ENCODE measurements around the gene LHX4. TPM values are rescaled to one million over a fixed set of nuclear protein-coding genes. Genes with fewer than 3 reads are reported as not detected.
A peak's percentile ranks its signal among the peaks of the same experiment; 100 is the strongest.

LHX4 gene
- total RNA-seq, result not detected

GRCh38 chr1:180229483-180230415 lies at the start of gene LHX4:
Gene LHX4, plus strand, starts transcription at chr1:180230264. Its CDS starts 266 bp downstream, at chr1:180230530.
- FAIRE-seq (no peak), DNase-seq (ENCODE audit: low spot score in 2 of 2) (peak; percentile 51 to 60)

GRCh38 chr1:180181048-180181447 lies 49.0 kb upstream of the LHX4 start:
- FAIRE-seq, result no peak
- DNase-seq (ENCODE audit: low spot score in 2 of 2), result no peak

- FAIRE-seq, result no peak
Measured at GRCh38 chr1:180181996-180182642, 47.9 kb upstream of the LHX4 start.

GRCh38 chr1:180182643-180183311 lies 47.3 kb upstream of the LHX4 start:
- no peak for FAIRE-seq
- DNase-seq (ENCODE audit: low spot score in 2 of 2), result no peak

More at GRCh38 chr1:180181996-180182642, 47.9 kb upstream of the LHX4 start:
- no peak for DNase-seq (ENCODE audit: low spot score in 2 of 2)

DNA sequence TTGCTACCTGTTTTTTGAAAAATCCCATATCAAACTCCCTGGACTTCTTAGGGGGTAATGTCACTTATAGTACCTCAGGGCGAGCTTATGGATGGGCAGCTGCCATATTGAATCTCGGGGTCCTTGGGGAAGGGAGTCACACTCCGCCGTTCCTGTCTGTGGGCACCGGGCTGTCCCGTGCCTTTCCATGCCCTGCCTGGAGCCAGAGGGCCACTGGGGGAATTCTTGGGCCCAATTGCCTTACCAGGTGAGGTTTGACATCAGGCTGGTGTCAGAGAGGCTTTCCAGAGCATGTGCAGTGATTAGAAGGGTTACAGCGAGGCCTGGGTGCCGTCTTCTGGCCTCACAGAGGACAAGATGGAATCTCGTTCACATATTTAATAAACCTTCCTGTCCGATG lies 46.6 kb upstream of the LHX4 start:
- FAIRE-seq, result no peak

GRCh38 chr1:180184041-180184440 lies 46.0 kb upstream of the LHX4 start:
- DNase-seq (ENCODE audit: low spot score in 2 of 2) (no peak), FAIRE-seq (no peak)

More for the DNA sequence above, 46.6 kb upstream of the LHX4 start:
- no peak for DNase-seq (ENCODE audit: low spot score in 2 of 2)

DNA sequence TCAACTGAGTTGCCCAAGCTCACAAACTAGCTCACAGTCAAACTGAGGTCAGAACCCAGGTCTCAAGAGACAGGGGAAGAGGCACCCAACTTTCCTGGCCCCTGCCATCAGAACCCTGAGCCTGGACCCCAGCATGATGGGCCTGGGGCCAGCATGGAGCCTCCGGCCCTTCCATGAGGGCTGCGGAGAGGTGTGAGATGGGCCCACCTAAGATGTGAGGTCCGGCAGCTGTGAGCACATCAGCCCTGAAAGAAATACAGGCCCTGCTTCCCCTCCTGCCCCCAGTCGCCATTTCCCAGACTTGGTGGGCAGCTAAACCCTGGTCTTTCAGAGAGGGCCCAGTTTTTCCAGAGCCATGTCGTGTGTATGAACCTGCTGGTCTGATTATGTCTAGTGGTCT lies 44.8 kb upstream of the LHX4 start:
- FAIRE-seq (no peak), DNase-seq (ENCODE audit: low spot score in 2 of 2) (no peak)

- FAIRE-seq (no peak), DNase-seq (ENCODE audit: low spot score in 2 of 2) (no peak)
Measured at GRCh38 chr1:180185971-180186645, 44.0 kb upstream of the LHX4 start.

DNA sequence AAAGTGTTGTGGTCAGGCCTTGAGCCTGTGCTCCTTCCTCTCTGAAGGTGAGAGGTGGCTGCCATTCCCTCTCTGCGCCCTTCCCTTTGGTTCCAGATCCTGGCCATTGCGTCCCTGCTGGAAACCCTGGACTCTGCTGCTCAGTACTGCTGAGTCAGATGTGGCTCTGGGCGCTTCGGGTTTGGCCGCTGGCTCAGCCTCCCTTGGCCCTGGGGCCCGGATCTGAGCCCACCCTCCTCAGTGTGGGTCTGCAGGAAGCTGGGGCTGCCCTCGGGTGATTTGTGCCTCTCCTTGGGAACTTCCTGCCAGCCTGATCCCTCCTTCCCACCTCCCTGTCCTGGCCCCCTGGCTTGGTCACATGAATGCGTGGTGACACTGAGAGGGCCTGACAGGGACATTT lies 43.2 kb upstream of the LHX4 start:
- FAIRE-seq, result no peak
- no peak for DNase-seq (ENCODE audit: low spot score in 2 of 2)

DNA sequence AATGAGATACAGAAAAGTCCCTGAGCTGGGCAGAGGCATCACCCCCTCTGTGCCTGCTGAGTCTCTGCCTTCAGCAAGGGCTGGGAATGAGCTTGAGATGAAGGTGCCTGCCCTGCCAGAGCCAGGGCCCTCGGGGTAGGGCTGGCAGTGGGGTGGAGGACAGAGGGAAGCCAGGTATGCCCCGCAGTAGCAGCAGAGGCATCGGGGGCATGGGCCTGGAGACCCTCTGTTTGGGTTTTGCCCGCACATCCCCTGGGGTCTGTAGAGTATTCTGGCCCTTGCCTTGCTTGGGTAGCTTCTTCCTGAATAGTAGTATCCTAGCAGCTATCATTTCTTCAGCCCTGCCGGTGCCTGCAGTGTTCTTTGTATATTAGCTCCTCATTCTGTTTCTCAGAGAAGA lies 42.4 kb upstream of the LHX4 start:
- DNase-seq (ENCODE audit: low spot score in 2 of 2) (no peak), FAIRE-seq (no peak)

GRCh38 chr1:180188091-180188506 lies 42.0 kb upstream of the LHX4 start:
- no peak for FAIRE-seq

GRCh38 chr1:180188684-180189175 lies 41.3 kb upstream of the LHX4 start:
- FAIRE-seq, result no peak

More at GRCh38 chr1:180188091-180188506, 42.0 kb upstream of the LHX4 start:
- peak; percentile 42 to 69 for DNase-seq (ENCODE audit: low spot score in 2 of 2)

GRCh38 chr1:180190091-180190490 lies 40.0 kb upstream of the LHX4 start:
- no peak for FAIRE-seq
- no peak for DNase-seq (ENCODE audit: low spot score in 2 of 2)

More at GRCh38 chr1:180188684-180189175, 41.3 kb upstream of the LHX4 start:
- no peak for DNase-seq (ENCODE audit: low spot score in 2 of 2)

- no peak for FAIRE-seq
- DNase-seq (ENCODE audit: low spot score in 2 of 2), result no peak
Measured at GRCh38 chr1:180192172-180192571, 37.9 kb upstream of the LHX4 start.

DNA sequence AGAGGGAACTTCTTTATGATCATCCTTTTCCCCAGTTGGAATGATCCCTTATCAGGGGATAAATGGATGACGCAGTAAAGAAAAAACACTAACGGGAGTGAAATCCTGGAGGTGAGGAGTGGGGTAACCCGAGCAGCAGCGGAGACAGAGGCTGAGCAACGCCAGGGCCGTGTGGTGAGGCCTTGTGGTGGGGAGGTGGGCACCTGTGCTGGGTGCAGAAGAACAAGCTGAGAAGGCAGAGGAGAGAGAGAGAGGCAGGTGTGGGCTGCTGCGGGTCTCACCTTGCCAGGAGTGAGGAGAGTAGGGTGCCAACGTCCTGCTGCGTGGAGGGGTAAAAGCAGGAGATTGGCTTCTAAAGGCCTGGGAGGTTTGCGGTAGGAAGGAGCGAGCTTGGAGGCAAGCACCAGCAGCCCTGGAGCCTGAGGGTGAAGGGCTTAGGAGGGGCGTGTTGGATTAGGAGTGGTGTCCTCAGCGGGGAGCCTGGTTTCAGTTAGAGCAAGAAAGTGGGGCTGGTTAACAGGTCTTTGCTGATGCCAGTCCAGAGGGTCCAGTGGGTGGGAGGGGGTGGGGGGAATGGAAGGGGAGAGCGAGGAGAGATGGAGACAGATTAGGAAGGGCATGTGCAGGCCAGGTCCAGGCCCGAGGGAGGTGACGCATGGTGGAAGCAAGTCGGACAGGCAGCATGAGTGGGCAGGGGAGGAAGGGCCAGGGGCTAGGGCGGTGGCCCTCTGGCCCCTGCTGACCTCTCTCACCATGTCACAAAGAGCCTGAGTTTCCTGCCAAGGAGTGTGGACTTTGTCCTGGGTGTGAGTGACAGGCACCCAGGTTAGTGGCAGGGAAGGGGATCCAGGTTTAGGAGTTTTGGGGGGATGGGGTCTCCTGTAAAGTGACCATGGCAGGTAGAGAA lies 36.7 kb upstream of the LHX4 start:
- DNase-seq (ENCODE audit: low spot score in 2 of 2) (no peak), FAIRE-seq (no peak)

GRCh38 chr1:180194048-180194425 lies 36.0 kb upstream of the LHX4 start:
- FAIRE-seq (no peak), DNase-seq (ENCODE audit: low spot score in 2 of 2) (no peak)

DNA sequence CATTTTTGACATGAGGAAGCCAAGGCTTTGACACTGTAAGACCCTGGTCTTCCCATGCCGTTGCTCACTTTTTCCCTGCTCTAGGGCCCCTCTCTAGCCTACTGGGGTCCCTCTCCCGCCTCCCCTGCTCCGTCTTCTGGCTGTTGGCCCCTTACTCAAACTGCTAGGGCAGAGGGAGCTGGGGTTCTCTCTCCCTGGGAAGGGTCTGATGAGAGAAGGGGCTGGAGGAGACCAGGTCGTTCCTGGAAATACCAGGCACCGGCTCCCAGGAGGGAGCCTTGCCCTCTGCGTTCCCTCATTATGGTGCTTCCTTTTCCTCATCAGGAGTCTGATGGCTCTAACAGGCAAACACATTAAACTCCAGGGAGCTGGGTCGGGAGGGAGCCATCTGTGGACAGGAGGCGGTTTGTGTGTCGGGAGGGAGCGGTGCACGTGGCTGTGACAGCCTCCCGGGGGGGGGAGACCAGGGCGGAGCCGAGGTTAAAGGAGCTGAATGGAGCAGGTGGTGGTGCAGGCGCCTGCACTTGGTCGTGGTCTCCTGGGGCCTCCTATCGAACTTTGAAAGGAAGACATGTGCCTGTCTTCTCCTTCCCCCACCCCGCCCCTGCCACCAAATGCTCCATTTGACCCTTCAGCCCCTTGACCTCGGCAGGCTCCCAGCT lies 35.4 kb upstream of the LHX4 start:
- no peak for FAIRE-seq
- no peak for DNase-seq (ENCODE audit: low spot score in 2 of 2)

DNA sequence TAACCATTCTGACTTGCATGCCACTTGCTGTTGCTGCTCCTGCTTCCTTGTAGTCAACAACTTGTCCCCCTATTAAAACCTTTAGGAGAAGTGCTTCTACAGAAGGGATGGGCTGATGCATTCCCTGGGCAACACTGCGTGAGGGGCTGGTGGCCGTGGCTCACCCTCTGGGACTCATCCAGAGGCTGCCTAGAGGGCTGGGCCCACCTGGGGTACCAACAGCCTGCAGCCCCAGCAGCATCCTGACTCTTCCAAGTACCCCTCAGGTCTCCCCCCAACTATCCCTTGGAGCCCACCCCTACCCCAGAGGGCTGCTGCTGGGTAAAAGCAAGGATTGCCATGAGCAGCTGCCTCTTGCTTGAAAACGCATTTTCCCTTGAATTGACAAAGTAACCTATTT lies 34.7 kb upstream of the LHX4 start:
- DNase-seq (ENCODE audit: low spot score in 2 of 2) (no peak), FAIRE-seq (no peak)

DNA sequence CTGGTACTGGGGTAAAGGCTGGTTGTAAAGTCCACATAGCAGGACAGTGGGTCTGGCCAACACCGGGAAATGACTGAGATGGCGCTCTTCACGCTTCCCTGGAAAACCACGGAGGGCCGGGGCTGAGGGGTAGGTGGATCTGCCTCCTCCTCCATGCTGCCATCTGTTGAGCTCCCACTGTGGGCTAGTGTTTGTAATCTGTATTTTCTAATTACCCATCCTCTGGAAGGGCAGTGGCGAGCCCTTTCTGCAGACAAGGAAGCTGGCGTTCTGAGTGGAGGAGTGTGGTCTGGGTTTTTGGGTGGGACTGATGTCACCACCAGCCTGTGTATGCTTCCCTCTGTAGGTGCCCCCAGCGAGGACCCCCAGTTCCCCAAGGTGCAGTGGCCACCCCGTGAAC lies 34.1 kb upstream of the LHX4 start:
- no peak for FAIRE-seq
- DNase-seq (ENCODE audit: low spot score in 2 of 2), result no peak
